Measurements from ENCODE around the gene RAB31. TPM values are rescaled to one million over a fixed set of nuclear protein-coding genes. Genes with fewer than 3 reads are reported as not detected.

RAB31 gene
- total and polyA plus RNA-seq, 3 donors from 2014 or later: 75.9 to 110 (median 81.5) TPM

- H3K27me3 ChIP-seq: no peaks in the 10 kb centered on the region
- no peak overlapping the region for H3K4me3 ChIP-seq
- no peaks in the 10 kb centered on the region for H3K9me3 ChIP-seq
- H3K27ac ChIP-seq: no peak overlapping the region
- H3K36me3 ChIP-seq (ENCODE audit: low read depth, missing control alignments): no peaks in the 10 kb centered on the region
- no peak for TF ChIP-seq CTCF (IDR thresholded peaks at IDR 0.05)
- no peak for TF ChIP-seq POLR2A (IDR thresholded peaks at IDR 0.05)
- intact Hi-C loops (cut with DNase I; ENCODE audit: low total_unique reads): no loop called here
- WGBS, 2 donors: 72 to 95% methylated on average over 5 to 6 of the region's 6 CpGs
- peaks cover 5% of the 10 kb centered on the region for H3K4me1 ChIP-seq
- DNase-seq: no peak
These were observed 52.5 kb downstream of the RAB31 start for GRCh38 chr18:9760641-9761040.

- Histone ChIP-seq H3K27ac (peak overlapping the region in 1 of 2 donors; percentile 19), H3K36me3 (ENCODE audit: low read depth, missing control alignments) (no peaks in the 10 kb centered on the region), H3K4me1 (peaks cover 5% of the 10 kb centered on the region), H3K27me3 (no peaks in the 10 kb centered on the region), H3K9me3 (no peaks in the 10 kb centered on the region), H3K4me3 (no peak overlapping the region)
- 76 to 90% methylated on average over 5 of the region's 5 CpGs for WGBS, 2 donors
- TF ChIP-seq CTCF (IDR thresholded peaks at IDR 0.05): no peak
- no peak for TF ChIP-seq POLR2A (IDR thresholded peaks at IDR 0.05)
- DNase-seq: no peak
- intact Hi-C loops (cut with DNase I; ENCODE audit: low total_unique reads): no loop called here
These were observed 54.4 kb downstream of the RAB31 start for GRCh38 chr18:9762526-9762925.

- Histone ChIP-seq H3K27me3 (no peaks in the 10 kb centered on the region), H3K9me3 (no peaks in the 10 kb centered on the region), H3K4me3 (no peak overlapping the region), H3K27ac (peak overlapping the region in 1 of 2 donors; percentile 19), H3K36me3 (ENCODE audit: low read depth, missing control alignments) (no peaks in the 10 kb centered on the region), H3K4me1 (peaks cover 5% of the 10 kb centered on the region)
- no peak for TF ChIP-seq POLR2A (IDR thresholded peaks at IDR 0.05)
- DNase-seq: no peak
- intact Hi-C loops (cut with DNase I; ENCODE audit: low total_unique reads): no loop called here
- WGBS, 2 donors: 85% methylated on average over 5 of the region's 5 CpGs
These were observed 55.1 kb downstream of the RAB31 start for GRCh38 chr18:9763157-9763556.

GRCh38 chr18:9764011-9764481 lies 55.9 kb downstream of the RAB31 start:
- H3K27me3 ChIP-seq: no peaks in the 10 kb centered on the region
- no peaks in the 10 kb centered on the region for H3K36me3 ChIP-seq (ENCODE audit: low read depth, missing control alignments)
- no peak for DNase-seq
- peak overlapping the region in 1 of 2 donors; percentile 19 for H3K27ac ChIP-seq
- intact Hi-C loops (cut with DNase I; ENCODE audit: low total_unique reads): no loop called here
- H3K9me3 ChIP-seq: no peaks in the 10 kb centered on the region
- 65 to 85% methylated on average over 7 of the region's 7 CpGs for WGBS, 2 donors
- H3K4me1 ChIP-seq: peaks cover 5% of the 10 kb centered on the region
- H3K4me3 ChIP-seq: no peak overlapping the region
- no peak for TF ChIP-seq CTCF (IDR thresholded peaks at IDR 0.05)
- TF ChIP-seq POLR2A (IDR thresholded peaks at IDR 0.05): no peak

- intact Hi-C loops (cut with DNase I; ENCODE audit: low total_unique reads): no loop called here
- H3K9me3 ChIP-seq: no peaks in the 10 kb centered on the region
- no peaks in the 10 kb centered on the region for H3K27me3 ChIP-seq
- H3K27ac ChIP-seq: peak overlapping the region; percentile 19 to 53
- DNase-seq: no peak
- H3K4me3 ChIP-seq: no peak overlapping the region
- H3K4me1 ChIP-seq: peaks cover 12% of the 10 kb centered on the region
- H3K36me3 ChIP-seq (ENCODE audit: low read depth, missing control alignments): no peaks in the 10 kb centered on the region
- TF ChIP-seq POLR2A (IDR thresholded peaks at IDR 0.05) (no peak), CTCF (IDR thresholded peaks at IDR 0.05) (no peak)
- WGBS, 2 donors: 58% methylated on average over 4 of the region's 4 CpGs
These were observed 57.4 kb downstream of the RAB31 start for GRCh38 chr18:9765501-9765900.

Measured in testis (tissue), 3 donors.